DOHH2 (cell line): ENCODE results near the gene UBE2V1.
"Not testable (repeated sequence)": the region's sequence is repeated elsewhere in the genome, so short reads cannot be mapped to it uniquely, and the experiment has no call there.

Experiments used
- EZH2phosphoT487 ChIP-seq: fragments of 200-600 bp; sonication (generic); IDR thresholded peaks from 2 replicates; pipeline ENCODE4 v1.6.1; 2017; ENCODE audit warnings: borderline replicate concordance, mild to moderate bottlenecking, antibody characterized with exemption, low read length, moderate library complexity, mixed read lengths
- TF ChIP-seq, protein P1 (sequence below): fragments of 200-600 bp; sonication (generic); IDR thresholded peaks from one replicate; pipeline ENCODE4 v1.5.1; 2014; ENCODE audit warnings: antibody characterized with exemption, mild to moderate bottlenecking, low read depth, low read length; ENCODE audit not compliant: poor library complexity, severe bottlenecking

DNA sequence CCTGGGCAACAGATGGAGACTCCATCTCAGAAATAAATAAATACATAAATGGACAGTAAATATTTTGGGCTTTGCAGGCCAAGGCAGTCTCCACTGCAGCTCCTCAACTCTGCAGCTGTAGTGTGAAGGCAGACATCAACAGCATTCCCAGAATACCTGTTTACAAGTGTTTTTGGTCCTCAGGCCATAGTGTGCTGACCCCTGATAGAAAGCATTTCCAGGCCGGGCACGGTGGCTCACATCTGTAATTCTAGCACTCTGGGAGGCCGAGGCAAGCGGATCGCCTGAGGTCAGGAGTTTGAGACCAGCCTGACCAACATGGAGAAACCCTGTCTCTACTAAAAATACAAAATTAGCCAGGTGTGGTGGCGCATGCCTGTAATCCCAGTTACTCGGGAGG, 22.2 kb upstream of the UBE2V1 start:
- TF ChIP-seq, protein P1, sequence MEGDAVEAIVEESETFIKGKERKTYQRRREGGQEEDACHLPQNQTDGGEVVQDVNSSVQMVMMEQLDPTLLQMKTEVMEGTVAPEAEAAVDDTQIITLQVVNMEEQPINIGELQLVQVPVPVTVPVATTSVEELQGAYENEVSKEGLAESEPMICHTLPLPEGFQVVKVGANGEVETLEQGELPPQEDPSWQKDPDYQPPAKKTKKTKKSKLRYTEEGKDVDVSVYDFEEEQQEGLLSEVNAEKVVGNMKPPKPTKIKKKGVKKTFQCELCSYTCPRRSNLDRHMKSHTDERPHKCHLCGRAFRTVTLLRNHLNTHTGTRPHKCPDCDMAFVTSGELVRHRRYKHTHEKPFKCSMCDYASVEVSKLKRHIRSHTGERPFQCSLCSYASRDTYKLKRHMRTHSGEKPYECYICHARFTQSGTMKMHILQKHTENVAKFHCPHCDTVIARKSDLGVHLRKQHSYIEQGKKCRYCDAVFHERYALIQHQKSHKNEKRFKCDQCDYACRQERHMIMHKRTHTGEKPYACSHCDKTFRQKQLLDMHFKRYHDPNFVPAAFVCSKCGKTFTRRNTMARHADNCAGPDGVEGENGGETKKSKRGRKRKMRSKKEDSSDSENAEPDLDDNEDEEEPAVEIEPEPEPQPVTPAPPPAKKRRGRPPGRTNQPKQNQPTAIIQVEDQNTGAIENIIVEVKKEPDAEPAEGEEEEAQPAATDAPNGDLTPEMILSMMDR = not testable (repeated sequence)
- TF ChIP-seq EZH2phosphoT487 = not testable (repeated sequence)
